ENCODE results near the gene CBX8.

GRCh38 chr17:79803421-79803996 lies 6.6 kb upstream of the CBX8 start:
- TF ChIP-seq POU2F2 (IDR thresholded peaks at IDR 0.05; ENCODE audit: low read depth, low read length) (no peak), TAF1 (IDR thresholded peaks at IDR 0.05; ENCODE audit: low read depth, low read length) (no peak)
